IMR-90 (cell line): ENCODE results near the gene EXOC4. TPM values are rescaled to one million over a fixed set of nuclear protein-coding genes. Genes with fewer than 3 reads are reported as not detected.

ENCODE experiments used
- ATAC-seq: fragments of 200-7000 bp; cut with Tn5 transposase; 2 replicates; pipeline ENCODE4 v1.9.1; 2020; ENCODE audit warnings: low read depth, mild to moderate bottlenecking, moderate library complexity
- BruUV-seq: library from RNA; stranded (reverse); fragments of 400-500 nt; replicated peaks from 2 replicates; lab custom pipeline; 2021; lab: Mats Ljungman, UMichigan
- CTCF ChIA-PET: fragments of 300-600 bp; formaldehyde crosslinking; extraction: SDS; loops from one replicate; lab custom pipeline; 2021; ENCODE audit warnings: antibody characterized with exemption; lab: Yijun Ruan, JAX
- POLR2A ChIA-PET: fragments of 300-600 bp; sonication (Branson Sonifier 250); formaldehyde crosslinking; loops from one replicate; lab custom pipeline; 2022; ENCODE audit warnings: antibody characterized with exemption; ENCODE audit not compliant: unreplicated experiment; lab: Charles Lee
- DNase-seq: peaks from one replicate; pipeline ENCODE4 v3.0.0; 2013
- H2AFZ ChIP-seq: replicated peaks from 2 replicates; pipeline ENCODE3; 2013; ENCODE audit warnings: low read length, mild to moderate bottlenecking; ENCODE audit not compliant: poor library complexity
- H2AK5ac ChIP-seq: 2 replicates; pipeline ENCODE4 v1.6.1; 2013; ENCODE audit warnings: low read depth, low read length, inconsistent platforms
- H2AK9ac ChIP-seq: replicated peaks from 2 replicates; pipeline ENCODE3; 2013; ENCODE audit warnings: mild to moderate bottlenecking, low read depth, low read length, moderate library complexity; ENCODE audit not compliant: poor library complexity
- H2BK120ac ChIP-seq: 2 replicates; pipeline ENCODE4 v1.6.1; 2013; ENCODE audit warnings: low read depth, low read length, inconsistent platforms
- H2BK15ac ChIP-seq: 3 replicates; pipeline ENCODE4 v1.6.1; 2013; ENCODE audit warnings: low read depth, low read length, inconsistent platforms
- H2BK20ac ChIP-seq: 2 replicates; pipeline ENCODE4 v1.6.1; 2013; ENCODE audit warnings: low read depth, mild to moderate bottlenecking, inconsistent platforms, low read length, moderate library complexity
- H2BK5ac ChIP-seq: 2 replicates; pipeline ENCODE4 v1.6.1; 2013; ENCODE audit warnings: mild to moderate bottlenecking, low read depth, low read length, inconsistent platforms; ENCODE audit not compliant: poor library complexity, severe bottlenecking
- H3K14ac ChIP-seq: replicated peaks from 2 replicates; pipeline ENCODE4 v1.6.1; 2013; ENCODE audit warnings: low read depth, low read length, inconsistent platforms
- H3K18ac ChIP-seq: 2 replicates; pipeline ENCODE4 v1.6.1; 2013; ENCODE audit warnings: low read depth, low read length, control low read depth
- H3K23ac ChIP-seq: 2 replicates; pipeline ENCODE4 v1.6.1; 2013; ENCODE audit warnings: low read depth, low read length, inconsistent platforms
- H3K27ac ChIP-seq: 2 replicates; pipeline ENCODE4 v1.5.1; 2013; ENCODE audit warnings: mild to moderate bottlenecking, control low read depth, low read length; ENCODE audit not compliant: insufficient read depth
- H3K27me3 ChIP-seq: 2 replicates; pipeline ENCODE4 v1.6.1; 2013; ENCODE audit warnings: low read length; ENCODE audit not compliant: control insufficient read depth, insufficient read depth
- H3K36me3 ChIP-seq: 2 replicates; pipeline ENCODE4 v1.6.1; 2013; ENCODE audit warnings: low read length, mixed read lengths; ENCODE audit not compliant: control insufficient read depth, insufficient read depth
- H3K4ac ChIP-seq: 2 replicates; pipeline ENCODE4 v1.6.1; 2013; ENCODE audit warnings: low read depth, low read length, inconsistent platforms
- H3K4me1 ChIP-seq: 2 replicates; pipeline ENCODE4 v1.6.1; 2013; ENCODE audit warnings: low read length, mixed read lengths; ENCODE audit not compliant: control insufficient read depth, insufficient read depth
- H3K4me2 ChIP-seq: 2 replicates; pipeline ENCODE4 v1.6.1; 2013; ENCODE audit warnings: low read depth, mild to moderate bottlenecking, control low read depth, low read length, moderate library complexity
- H3K4me3 ChIP-seq: 2 replicates; pipeline ENCODE4 v1.5.1; 2013; ENCODE audit warnings: low read depth, mild to moderate bottlenecking, control low read depth, low read length, moderate library complexity; ENCODE audit not compliant: insufficient read depth
- H3K56ac ChIP-seq: 2 replicates; pipeline ENCODE4 v1.6.1; 2013; ENCODE audit warnings: low read length, inconsistent platforms; ENCODE audit not compliant: insufficient read depth; ENCODE audit errors: extremely low read depth
- H3K79me1 ChIP-seq, 2 experiments: 2 replicates each; pipeline ENCODE4 v1.6.1; 2013; ENCODE audit warnings: low read length in 2 of 2, inconsistent platforms in 1 of 2, low read depth in 1 of 2
- H3K9ac ChIP-seq: 2 replicates; pipeline ENCODE4 v1.6.1; 2013; ENCODE audit warnings: low read depth, low read length, control low read depth
- H3K9me1 ChIP-seq: 2 replicates; pipeline ENCODE4 v1.6.1; 2013; ENCODE audit warnings: low read length, inconsistent platforms; ENCODE audit not compliant: insufficient read depth
- H3K9me3 ChIP-seq: 2 replicates; pipeline ENCODE4 v1.6.1; 2013; ENCODE audit warnings: low read length; ENCODE audit not compliant: control insufficient read depth, insufficient read depth
- H4K20me1 ChIP-seq: 2 replicates; pipeline ENCODE4 v1.6.1; 2013; ENCODE audit warnings: low read length, inconsistent platforms; ENCODE audit not compliant: insufficient read depth
- H4K5ac ChIP-seq: 2 replicates; pipeline ENCODE4 v1.6.1; 2013; ENCODE audit warnings: mild to moderate bottlenecking, low read depth, low read length, control low read depth
- H4K8ac ChIP-seq, 2 experiments: 2 replicates each; pipeline ENCODE4 v1.6.1; 2013; ENCODE audit warnings: low read depth in 2 of 2, low read length in 2 of 2, control low read depth in 1 of 2, inconsistent platforms in 1 of 2
- H4K91ac ChIP-seq: 2 replicates; pipeline ENCODE4 v1.6.1; 2013; ENCODE audit warnings: low read depth, low read length, inconsistent platforms; ENCODE audit not compliant: insufficient read depth
- BHLHE40 ChIP-seq: fragments of 150-350 bp; IDR thresholded peaks from 2 replicates; pipeline ENCODE4 v1.6.1; 2016; ENCODE audit warnings: mild to moderate bottlenecking, low read depth, low read length
- CEBPB ChIP-seq: IDR thresholded peaks from 2 replicates; pipeline ENCODE4 v1.6.1; 2012; ENCODE audit warnings: low read depth, low read length, improper control_type of control experiment
- CHD1 ChIP-seq: IDR thresholded peaks from 2 replicates; pipeline ENCODE4 v1.6.1; 2012; ENCODE audit warnings: low read depth, low read length, improper control_type of control experiment
- FOS ChIP-seq: fragments of 150-350 bp; IDR thresholded peaks from 2 replicates; pipeline ENCODE4 v1.6.1; 2016; ENCODE audit warnings: low read depth, low read length
- MAFK ChIP-seq: IDR thresholded peaks from 2 replicates; pipeline ENCODE4 v1.6.1; 2012; ENCODE audit warnings: low read depth, low read length, improper control_type of control experiment
- MXI1 ChIP-seq: IDR thresholded peaks from 2 replicates; pipeline ENCODE4 v1.6.1; 2012; ENCODE audit warnings: low read depth, mild to moderate bottlenecking, low read length, moderate library complexity, borderline replicate concordance
- NFE2L2 ChIP-seq: fragments of 150-350 bp; IDR thresholded peaks from 2 replicates; pipeline ENCODE4 v1.6.1; 2016; ENCODE audit warnings: low read depth, mild to moderate bottlenecking, low read length
- POLR2A ChIP-seq: IDR thresholded peaks from 2 replicates; pipeline ENCODE4 v1.6.1; 2012; ENCODE audit warnings: mild to moderate bottlenecking, low read depth, low read length
- RAD21 ChIP-seq: IDR thresholded peaks from 2 replicates; pipeline ENCODE4 v1.6.1; 2012; ENCODE audit warnings: low read length, improper control_type of control experiment
- RCOR1 ChIP-seq: IDR thresholded peaks from 2 replicates; pipeline ENCODE4 v1.6.1; 2012; ENCODE audit warnings: mild to moderate bottlenecking, low read length, improper control_type of control experiment; ENCODE audit not compliant: insufficient replicate concordance
- RFX5 ChIP-seq: IDR thresholded peaks from 2 replicates; pipeline ENCODE4 v1.8.0; 2012; ENCODE audit warnings: low read depth, mild to moderate bottlenecking, low read length, moderate library complexity
- SMC3 ChIP-seq: fragments of 150-350 bp; IDR thresholded peaks from 2 replicates; pipeline ENCODE4 v1.6.1; 2016; ENCODE audit warnings: low read depth, mild to moderate bottlenecking, antibody characterized with exemption, low read length, moderate library complexity
- dilution Hi-C: fragments of 300-500 bp; cut with HindIII; formaldehyde crosslinking; loops from one replicate; pipeline ENCODE4 v1.14.3; 2018; ENCODE audit warnings: low sequenced_read_pairs; ENCODE audit not compliant: unreplicated experiment
- in situ Hi-C: fragments of 300-500 bp; cut with MboI; formaldehyde crosslinking; loops from 3 replicates; pipeline ENCODE4 v1.14.3; 2019; ENCODE audit warnings: low sequenced_read_pairs, inconsistent platforms, mixed read lengths
- intact Hi-C: fragments of 100-400 bp; cut with micrococcal nuclease; formaldehyde crosslinking; loops from 2 replicates; pipeline ENCODE4 v1.10.0; 2022
- polyA plus RNA-seq, 3 experiments: library from polyadenylated mRNA; depleted of rRNA; stranded (reverse); fragments of >200 nt; gene quantifications; 2 replicates each; pipeline ENCODE4 v1.2.3, GENCODE V29; 2012; ENCODE audit warnings: low replicate concordance in 1 of 3
- total RNA-seq: library from RNA; depleted of rRNA; stranded (reverse); fragments of >200 nt; gene quantifications from 2 replicates; pipeline ENCODE4 v1.2.3, GENCODE V29; 2012
- TF ChIP-seq, protein P1 (sequence below): fragments of 150-350 bp; IDR thresholded peaks from 2 replicates; pipeline ENCODE4 v1.6.1; 2017; ENCODE audit warnings: mild to moderate bottlenecking, antibody characterized with exemption, low read length, low read depth
- TF ChIP-seq, protein P2 (sequence below): conservative IDR thresholded peaks from 2 replicates; pipeline ENCODE4 v1.5.1; 2012; ENCODE audit warnings: mild to moderate bottlenecking, low read depth, low read length, improper control_type of control experiment

The EXOC4 gene
- total and polyA plus RNA-seq, 2 of the 4 experiments (the other 2 are of a cell fraction) = 25.4 to 94.6 TPM

DNA sequence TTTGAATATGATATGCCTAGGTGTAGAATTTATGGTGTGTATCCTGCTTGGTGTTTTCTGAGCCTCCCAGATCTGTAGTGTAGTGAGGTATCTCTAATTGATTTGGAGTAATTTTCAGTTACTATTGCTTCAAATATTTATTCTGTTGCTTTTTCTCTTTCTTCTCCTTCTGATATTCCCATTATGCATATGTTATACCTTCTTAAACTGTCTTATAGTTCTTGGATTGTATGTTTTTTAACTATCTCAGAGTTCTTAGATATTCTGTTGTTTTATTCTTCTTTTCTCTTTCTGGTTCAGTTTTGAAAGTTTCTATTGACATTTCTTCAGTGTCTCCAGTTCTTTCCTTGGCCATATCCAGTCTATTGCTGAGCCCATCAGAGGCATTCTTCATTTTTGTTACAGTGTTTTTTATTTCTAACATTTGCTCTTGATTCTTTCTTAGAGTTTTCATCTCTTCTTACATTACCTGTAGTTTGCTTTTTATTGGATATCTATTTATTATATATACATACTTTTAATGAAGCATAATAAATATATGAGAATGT is 668.8 kb downstream of the EXOC4 start:
- H3K56ac ChIP-seq = no peak overlapping the region
- H3K79me1 ChIP-seq = no peaks in the 10 kb centered on the region
- no peak overlapping the region for H3K4me3 ChIP-seq
- no peak overlapping the region for H2BK20ac ChIP-seq
- intact Hi-C loops = no loop called here
- no peaks in the 10 kb centered on the region for H3K9me3 ChIP-seq
- H2BK5ac ChIP-seq = no peak overlapping the region
- no peak overlapping the region for H3K14ac ChIP-seq
- no peak overlapping the region for H2BK15ac ChIP-seq
- in situ Hi-C loops = no loop called here
- POLR2A ChIA-PET = no interaction called here
- no peaks in the 10 kb centered on the region for H3K4me1 ChIP-seq
- H3K9me1 ChIP-seq = no peaks in the 10 kb centered on the region
- H3K27ac ChIP-seq = no peak overlapping the region
- CTCF ChIA-PET = no interaction called here
- no peak overlapping the region for H2AFZ ChIP-seq
- no peaks in the 10 kb centered on the region for H3K27me3 ChIP-seq
- dilution Hi-C loops = no loop called here
- H4K8ac ChIP-seq = no peak overlapping the region
- no peak overlapping the region for H3K18ac ChIP-seq
- no peak overlapping the region for H2AK5ac ChIP-seq
- no peak overlapping the region for H3K4me2 ChIP-seq
- no peak overlapping the region for H2BK120ac ChIP-seq
- DNase-seq (no peak), ATAC-seq (no peak)
- H3K36me3 ChIP-seq = no peaks in the 10 kb centered on the region
- no peak overlapping the region for H4K5ac ChIP-seq
- H4K91ac ChIP-seq = no peak overlapping the region
- TF ChIP-seq NFE2L2 (no peak), RAD21 (no peak), RFX5 (no peak), FOS (no peak), POLR2A (no peak), CEBPB (no peak), BHLHE40 (no peak), MAFK (no peak), RCOR1 (no peak), CHD1 (no peak), SMC3 (no peak), MXI1 (no peak)
- TF ChIP-seq, protein P1, sequence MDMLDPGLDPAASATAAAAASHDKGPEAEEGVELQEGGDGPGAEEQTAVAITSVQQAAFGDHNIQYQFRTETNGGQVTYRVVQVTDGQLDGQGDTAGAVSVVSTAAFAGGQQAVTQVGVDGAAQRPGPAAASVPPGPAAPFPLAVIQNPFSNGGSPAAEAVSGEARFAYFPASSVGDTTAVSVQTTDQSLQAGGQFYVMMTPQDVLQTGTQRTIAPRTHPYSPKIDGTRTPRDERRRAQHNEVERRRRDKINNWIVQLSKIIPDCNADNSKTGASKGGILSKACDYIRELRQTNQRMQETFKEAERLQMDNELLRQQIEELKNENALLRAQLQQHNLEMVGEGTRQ = no peak
- TF ChIP-seq, protein P2, sequence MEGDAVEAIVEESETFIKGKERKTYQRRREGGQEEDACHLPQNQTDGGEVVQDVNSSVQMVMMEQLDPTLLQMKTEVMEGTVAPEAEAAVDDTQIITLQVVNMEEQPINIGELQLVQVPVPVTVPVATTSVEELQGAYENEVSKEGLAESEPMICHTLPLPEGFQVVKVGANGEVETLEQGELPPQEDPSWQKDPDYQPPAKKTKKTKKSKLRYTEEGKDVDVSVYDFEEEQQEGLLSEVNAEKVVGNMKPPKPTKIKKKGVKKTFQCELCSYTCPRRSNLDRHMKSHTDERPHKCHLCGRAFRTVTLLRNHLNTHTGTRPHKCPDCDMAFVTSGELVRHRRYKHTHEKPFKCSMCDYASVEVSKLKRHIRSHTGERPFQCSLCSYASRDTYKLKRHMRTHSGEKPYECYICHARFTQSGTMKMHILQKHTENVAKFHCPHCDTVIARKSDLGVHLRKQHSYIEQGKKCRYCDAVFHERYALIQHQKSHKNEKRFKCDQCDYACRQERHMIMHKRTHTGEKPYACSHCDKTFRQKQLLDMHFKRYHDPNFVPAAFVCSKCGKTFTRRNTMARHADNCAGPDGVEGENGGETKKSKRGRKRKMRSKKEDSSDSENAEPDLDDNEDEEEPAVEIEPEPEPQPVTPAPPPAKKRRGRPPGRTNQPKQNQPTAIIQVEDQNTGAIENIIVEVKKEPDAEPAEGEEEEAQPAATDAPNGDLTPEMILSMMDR = no peak
- H3K4ac ChIP-seq = no peak overlapping the region
- no peak overlapping the region for H3K23ac ChIP-seq
- no TSS peak for BruUV-seq
- H2AK9ac ChIP-seq = no peak overlapping the region
- H4K20me1 ChIP-seq = no peaks in the 10 kb centered on the region
- H3K9ac ChIP-seq = no peak overlapping the region
